Smooth muscle cell (in vitro differentiated cells): Measurements from ENCODE around the gene TRABD2B. TPM values are rescaled to one million over a fixed set of nuclear protein-coding genes. Genes with fewer than 3 reads are reported as not detected.

Experiments
- DNase-seq: peaks from one replicate; lab custom pipeline; 2025; ENCODE audit not compliant: unreplicated experiment; lab: John Stamatoyannopoulos, UW
- H2AFZ ChIP-seq: fragments of 200-600 bp; sonication (generic); 2 replicates; pipeline ENCODE4 v1.6.0; 2016; ENCODE audit warnings: antibody characterized with exemption, low read depth, mild to moderate bottlenecking
- H3F3A ChIP-seq: fragments of 200-600 bp; sonication (generic); 2 replicates; pipeline ENCODE4 v1.6.0; 2017; ENCODE audit warnings: antibody characterized with exemption, low read depth
- H3K27ac ChIP-seq: fragments of 200-600 bp; sonication (generic); 2 replicates; pipeline ENCODE4 v1.5.1; 2016; ENCODE audit warnings: low read depth, mild to moderate bottlenecking
- H3K27me3 ChIP-seq: fragments of 200-600 bp; sonication (generic); 2 replicates; pipeline ENCODE4 v1.6.1; 2016; ENCODE audit warnings: low read depth, mild to moderate bottlenecking
- H3K36me3 ChIP-seq: fragments of 200-600 bp; sonication (generic); 2 replicates; pipeline ENCODE4 v1.5.1; 2016; ENCODE audit warnings: low read depth
- H3K4me1 ChIP-seq: fragments of 200-600 bp; sonication (generic); 2 replicates; pipeline ENCODE4 v1.5.1; 2016; ENCODE audit warnings: low read depth
- H3K4me2 ChIP-seq: fragments of 200-600 bp; sonication (generic); 2 replicates; pipeline ENCODE4 v1.6.0; 2016; ENCODE audit warnings: mild to moderate bottlenecking
- H3K4me3 ChIP-seq: fragments of 200-600 bp; sonication (generic); 2 replicates; pipeline ENCODE4 v1.5.1; 2016; ENCODE audit warnings: mild to moderate bottlenecking
- H3K79me2 ChIP-seq: fragments of 200-600 bp; sonication (generic); 2 replicates; pipeline ENCODE4 v1.6.0; 2016; ENCODE audit warnings: low read depth, mild to moderate bottlenecking
- H3K9ac ChIP-seq: fragments of 200-600 bp; sonication (generic); 2 replicates; pipeline ENCODE4 v1.6.0; 2016; ENCODE audit warnings: low read depth
- H3K9me3 ChIP-seq: fragments of 200-600 bp; sonication (generic); replicated peaks from 2 replicates; pipeline ENCODE4 v1.5.1; 2016; ENCODE audit warnings: low read depth
- H4K20me1 ChIP-seq: fragments of 200-600 bp; sonication (generic); 2 replicates; pipeline ENCODE4 v1.6.0; 2016; ENCODE audit warnings: low read depth
- WGBS: methylation state at CpG from one replicate; pipeline ENCODE4 v1.1.7; 2016; ENCODE audit warnings: low lambda C conversion rate; 5-methylcytosine and 5-hydroxymethylcytosine counted together
- polyA plus RNA-seq: library from polyadenylated mRNA; unstranded; fragments of >200 nt; fragmentation: Nextera tagmentation; extraction: Ambion mirVana; gene quantifications from 2 replicates; pipeline ENCODE4 v1.2.1, GENCODE V29; 2016
- total RNA-seq: library from RNA; depleted of rRNA; stranded (reverse); fragments of >200 nt; gene quantifications from 2 replicates; pipeline ENCODE4 v1.2.3, GENCODE V29; 2014
- TF ChIP-seq, protein P1 (sequence below): fragments of 200-600 bp; sonication (generic); IDR thresholded peaks from 2 replicates; pipeline ENCODE4 v1.5.1; 2017; ENCODE audit warnings: borderline replicate concordance, mild to moderate bottlenecking, antibody characterized with exemption; ENCODE audit not compliant: insufficient read depth, poor library complexity, severe bottlenecking

Gene TRABD2B
- total and polyA plus RNA-seq, 2 experiments from 2014 or later, result 0.94 to 4.9 TPM

- no peaks in the 10 kb centered on the region for H3K36me3 ChIP-seq
- TF ChIP-seq, protein P1, sequence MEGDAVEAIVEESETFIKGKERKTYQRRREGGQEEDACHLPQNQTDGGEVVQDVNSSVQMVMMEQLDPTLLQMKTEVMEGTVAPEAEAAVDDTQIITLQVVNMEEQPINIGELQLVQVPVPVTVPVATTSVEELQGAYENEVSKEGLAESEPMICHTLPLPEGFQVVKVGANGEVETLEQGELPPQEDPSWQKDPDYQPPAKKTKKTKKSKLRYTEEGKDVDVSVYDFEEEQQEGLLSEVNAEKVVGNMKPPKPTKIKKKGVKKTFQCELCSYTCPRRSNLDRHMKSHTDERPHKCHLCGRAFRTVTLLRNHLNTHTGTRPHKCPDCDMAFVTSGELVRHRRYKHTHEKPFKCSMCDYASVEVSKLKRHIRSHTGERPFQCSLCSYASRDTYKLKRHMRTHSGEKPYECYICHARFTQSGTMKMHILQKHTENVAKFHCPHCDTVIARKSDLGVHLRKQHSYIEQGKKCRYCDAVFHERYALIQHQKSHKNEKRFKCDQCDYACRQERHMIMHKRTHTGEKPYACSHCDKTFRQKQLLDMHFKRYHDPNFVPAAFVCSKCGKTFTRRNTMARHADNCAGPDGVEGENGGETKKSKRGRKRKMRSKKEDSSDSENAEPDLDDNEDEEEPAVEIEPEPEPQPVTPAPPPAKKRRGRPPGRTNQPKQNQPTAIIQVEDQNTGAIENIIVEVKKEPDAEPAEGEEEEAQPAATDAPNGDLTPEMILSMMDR, result no peak
- peaks cover 41% of the 10 kb centered on the region for H3K27me3 ChIP-seq
- no peaks in the 10 kb centered on the region for H3F3A ChIP-seq
- no peak overlapping the region for H3K4me2 ChIP-seq
- H3K4me1 ChIP-seq, result no peaks in the 10 kb centered on the region
- H3K79me2 ChIP-seq, result no peaks in the 10 kb centered on the region
- 71% methylated on average over 8 of the region's 8 CpGs for WGBS
- no peaks in the 10 kb centered on the region for H3K9me3 ChIP-seq
- H3K9ac ChIP-seq, result no peak overlapping the region
- no peaks in the 10 kb centered on the region for H4K20me1 ChIP-seq
- H3K27ac ChIP-seq, result no peak overlapping the region
- no peak for DNase-seq
- no peak overlapping the region for H3K4me3 ChIP-seq
- H2AFZ ChIP-seq, result no peak overlapping the region
Measured at GRCh38 chr1:47745715-47746609, 251.2 kb downstream of the TRABD2B start.

- Histone ChIP-seq H3K4me3 (no peak overlapping the region), H3K4me1 (no peaks in the 10 kb centered on the region), H3K9ac (no peak overlapping the region), H4K20me1 (no peaks in the 10 kb centered on the region), H3K27ac (no peak overlapping the region), H3F3A (no peaks in the 10 kb centered on the region), H3K9me3 (no peaks in the 10 kb centered on the region), H3K36me3 (no peaks in the 10 kb centered on the region), H3K79me2 (no peaks in the 10 kb centered on the region), H2AFZ (no peak overlapping the region), H3K4me2 (no peak overlapping the region), H3K27me3 (peaks cover 58% of the 10 kb centered on the region)
- DNase-seq, result no peak
- TF ChIP-seq, protein P1, result no peak
- WGBS, result 64% methylated on average over 6 of the region's 9 CpGs
Measured at GRCh38 chr1:47742890-47743760, 254.1 kb downstream of the TRABD2B start.

DNA sequence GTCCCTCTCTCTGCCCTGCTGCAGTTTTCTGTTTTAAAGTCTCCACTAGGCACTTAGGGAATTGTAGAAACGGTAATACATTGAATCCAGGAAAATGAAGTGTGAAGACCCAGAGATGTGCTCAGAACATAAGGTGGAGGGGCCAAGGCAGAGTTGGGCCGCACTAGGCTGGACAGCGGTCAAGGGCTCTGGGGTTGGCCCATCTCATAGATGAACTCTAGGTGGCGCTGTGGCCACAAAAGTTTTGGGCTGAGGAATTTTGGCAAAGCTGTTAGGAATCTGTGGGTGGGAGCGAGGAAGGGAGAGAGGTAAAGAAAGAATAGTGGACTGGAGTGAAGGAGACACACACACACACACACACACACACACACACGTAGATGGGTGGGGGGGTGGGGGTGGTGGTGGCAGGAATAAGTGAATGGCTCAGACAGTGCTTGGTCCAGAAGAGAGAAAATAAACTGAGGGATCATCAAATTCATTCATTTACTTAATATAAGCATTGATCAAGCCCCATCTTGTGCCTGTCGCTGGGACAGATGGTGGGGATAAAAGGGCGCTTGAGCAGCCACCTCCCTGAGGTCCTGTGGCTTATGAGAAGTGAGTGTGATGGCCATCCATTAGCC is 258.5 kb downstream of the TRABD2B start:
- H3K79me2 ChIP-seq, result no peaks in the 10 kb centered on the region
- H3K4me1 ChIP-seq, result no peaks in the 10 kb centered on the region
- 16% methylated on average over 8 of the region's 8 CpGs for WGBS
- H3K4me2 ChIP-seq, result no peak overlapping the region
- H4K20me1 ChIP-seq, result no peaks in the 10 kb centered on the region
- no peak overlapping the region for H3K4me3 ChIP-seq
- no peaks in the 10 kb centered on the region for H3K36me3 ChIP-seq
- no peaks in the 10 kb centered on the region for H3K9me3 ChIP-seq
- TF ChIP-seq, protein P1, result peak; percentile 86
- no peaks in the 10 kb centered on the region for H3F3A ChIP-seq
- H2AFZ ChIP-seq, result no peak overlapping the region
- peak; percentile 16 for DNase-seq
- H3K9ac ChIP-seq, result no peak overlapping the region
- no peak overlapping the region for H3K27ac ChIP-seq
- peaks cover 66% of the 10 kb centered on the region for H3K27me3 ChIP-seq
